MCF 10A (cell line): ENCODE data around the gene RDH12. TPM values are rescaled to one million over a fixed set of nuclear protein-coding genes. Genes with fewer than 3 reads are reported as not detected.

Source experiments
- BruUV-seq: library from RNA; stranded (reverse); fragments of 400-500 nt; replicated peaks from 2 replicates; lab custom pipeline; 2021; lab: Mats Ljungman, UMichigan
- CTCF ChIA-PET: fragments of 300-600 bp; sonication (Branson Sonifier 250); formaldehyde crosslinking; extraction: SDS; loops from one replicate; lab custom pipeline; 2021; ENCODE audit warnings: antibody characterized with exemption, inconsistent platforms; lab: Yijun Ruan, JAX
- POLR2A ChIA-PET: fragments of 300-600, 350-650 bp; sonication (Branson Sonifier 250); formaldehyde crosslinking; extraction: SDS; loops from one replicate; lab custom pipeline; 2020; ENCODE audit warnings: antibody characterized with exemption, inconsistent platforms; lab: Yijun Ruan, JAX
- DNase-seq: peaks from one replicate; pipeline ENCODE4 v3.0.0-alpha.2; 2018; ENCODE audit not compliant: unreplicated experiment
- H3K27ac Mint-ChIP-seq: one replicate; pipeline ENCODE4 v1.8.0; 2022; ENCODE audit warnings: mild to moderate bottlenecking, low read depth, mixed read lengths; ENCODE audit not compliant: unreplicated experiment
- H3K27me3 Mint-ChIP-seq: one replicate; pipeline ENCODE4 v1.8.0; 2022; ENCODE audit warnings: mixed read lengths; ENCODE audit not compliant: insufficient read depth, unreplicated experiment
- H3K36me3 Mint-ChIP-seq: one replicate; pipeline ENCODE4 v1.8.0; 2022; ENCODE audit warnings: mild to moderate bottlenecking, moderate library complexity, mixed read lengths; ENCODE audit not compliant: insufficient read depth, unreplicated experiment
- H3K4me1 Mint-ChIP-seq: one replicate; pipeline ENCODE4 v1.8.0; 2022; ENCODE audit warnings: mixed read lengths; ENCODE audit not compliant: insufficient read depth, unreplicated experiment
- H3K4me3 Mint-ChIP-seq: one replicate; pipeline ENCODE4 v1.8.0; 2022; ENCODE audit warnings: mild to moderate bottlenecking, moderate library complexity, mixed read lengths; ENCODE audit not compliant: unreplicated experiment
- H3K9me3 Mint-ChIP-seq: one replicate; pipeline ENCODE4 v1.8.0; 2022; ENCODE audit warnings: mixed read lengths; ENCODE audit not compliant: unreplicated experiment
- CTCF ChIP-seq: fragments of 200-600 bp; IDR thresholded peaks from one replicate; pipeline ENCODE4 v1.8.0; 2022; ENCODE audit warnings: antibody characterized with exemption, mild to moderate bottlenecking; ENCODE audit not compliant: unreplicated experiment
- intact Hi-C: fragments of 100-400 bp; cut with micrococcal nuclease; formaldehyde crosslinking; loops from 2 replicates; pipeline ENCODE4 v1.14.1; 2022
- total RNA-seq: library from RNA; stranded (reverse); gene quantifications from 2 replicates; pipeline ENCODE4 v1.2.3, GENCODE V29; 2022

RDH12 gene
- total RNA-seq, 1 experiment from 2014 or later, result not detected

GRCh38 chr14:67768219-67768618 is 66.5 kb downstream of the RDH12 start:
- ChIA-PET POLR2A (no interaction called here), CTCF (interaction anchor here (0.5 to 2.5 kb wide), 2 partner anchors 8 to 26 kb away, joined by 4 to 7 read pairs; no protein-coding TSS in a partner anchor)
- Mint-ChIP-seq H3K27ac (no peak overlapping the region), H3K4me3 (no peak overlapping the region), H3K27me3 (no peaks in the 10 kb centered on the region), H3K9me3 (no peaks in the 10 kb centered on the region), H3K4me1 (no peaks in the 10 kb centered on the region), H3K36me3 (peaks cover 45% of the 10 kb centered on the region)
- intact Hi-C loops, result no loop called here
- BruUV-seq, result no TSS peak
- DNase-seq, result no peak
- no peak for TF ChIP-seq CTCF

GRCh38 chr14:67773844-67774377 is 72.2 kb downstream of the RDH12 start:
- no peak for TF ChIP-seq CTCF
- CTCF ChIA-PET, result no interaction called here
- intact Hi-C loops, result no loop called here
- BruUV-seq, result no TSS peak
- peaks cover 75% of the 10 kb centered on the region for H3K36me3 Mint-ChIP-seq
- no peaks in the 10 kb centered on the region for H3K27me3 Mint-ChIP-seq
- H3K9me3 Mint-ChIP-seq, result no peaks in the 10 kb centered on the region
- DNase-seq, result no peak
- POLR2A ChIA-PET, result no interaction called here
- no peak overlapping the region for H3K27ac Mint-ChIP-seq
- H3K4me3 Mint-ChIP-seq, result no peak overlapping the region
- no peaks in the 10 kb centered on the region for H3K4me1 Mint-ChIP-seq

GRCh38 chr14:67776653-67777322 is 75.1 kb downstream of the RDH12 start:
- H3K27me3 Mint-ChIP-seq, result no peaks in the 10 kb centered on the region
- TF ChIP-seq CTCF, result no peak
- POLR2A ChIA-PET, result interaction anchor here (1.4 kb wide), 1 partner anchor 10 kb away, joined by 3 read pairs; no protein-coding TSS in a partner anchor
- H3K4me1 Mint-ChIP-seq, result no peaks in the 10 kb centered on the region
- BruUV-seq, result no TSS peak
- no peak for DNase-seq
- CTCF ChIA-PET, result interaction anchor here (0.6 to 2.0 kb wide), 4 partner anchors 9 to 1087 kb away, joined by 3 to 7 read pairs (median 4); no protein-coding TSS in a partner anchor
- no peak overlapping the region for H3K4me3 Mint-ChIP-seq
- H3K36me3 Mint-ChIP-seq, result peaks cover 85% of the 10 kb centered on the region
- intact Hi-C loops, result no loop called here
- no peak overlapping the region for H3K27ac Mint-ChIP-seq
- no peaks in the 10 kb centered on the region for H3K9me3 Mint-ChIP-seq

DNA sequence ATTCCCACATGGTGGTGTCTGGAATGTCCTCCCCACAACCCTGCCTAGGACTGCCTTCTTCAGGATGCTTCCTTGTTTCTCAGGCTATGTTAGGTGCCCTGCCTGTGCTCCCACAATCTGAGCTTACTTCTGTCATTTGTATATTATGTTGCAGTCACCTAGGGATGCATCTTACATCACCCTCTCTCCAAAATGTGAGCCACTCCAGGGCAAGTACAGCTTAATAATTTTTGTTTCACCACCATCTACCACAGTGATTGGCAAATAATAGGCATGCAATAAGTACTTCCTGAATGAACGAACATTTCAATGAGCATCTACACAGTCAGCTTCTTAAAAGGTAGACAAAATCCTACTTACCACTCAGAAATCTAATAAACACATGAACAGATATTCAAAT is 77.1 kb downstream of the RDH12 start:
- no peaks in the 10 kb centered on the region for H3K4me1 Mint-ChIP-seq
- no peak for DNase-seq
- no peak overlapping the region for H3K27ac Mint-ChIP-seq
- no peaks in the 10 kb centered on the region for H3K27me3 Mint-ChIP-seq
- H3K9me3 Mint-ChIP-seq, result no peaks in the 10 kb centered on the region
- intact Hi-C loops, result no loop called here
- ChIA-PET POLR2A (interaction anchor here (0.8 kb wide), 1 partner anchor 8 kb away, joined by 3 read pairs; no protein-coding TSS in a partner anchor), CTCF (no interaction called here)
- peaks cover 86% of the 10 kb centered on the region for H3K36me3 Mint-ChIP-seq
- no TSS peak for BruUV-seq
- TF ChIP-seq CTCF, result no peak
- H3K4me3 Mint-ChIP-seq, result no peak overlapping the region
